Spleen (tissue), 11 donors: ENCODE measurements around the gene POLR2A. TPM values are rescaled to one million over a fixed set of nuclear protein-coding genes. Genes with fewer than 3 reads are reported as not detected.
A peak's percentile ranks its signal among the peaks of the same experiment; 100 is the strongest.

Source experiments
- DNase-seq: peaks from one replicate; pipeline ENCODE4 v3.0.0-alpha.2; 2020
- H3K27ac ChIP-seq, 8 donors: fragments of 200-600 bp; sonication (generic) in 7 of 8; 1 replicate in 4 of 8; 2 replicates in 4 of 8; pipeline versions ENCODE4 v1.5.0 to v1.8.0; 2016 to 2021; ENCODE audit warnings: inconsistent platforms in 4 of 8, mild to moderate bottlenecking in 4 of 8, moderate library complexity in 1 of 8
- H3K27me3 ChIP-seq, 7 donors: fragments of 200-600 bp; sonication (generic) in 6 of 7; replicated peaks in 1 of 7; 1 replicate in 4 of 7; 2 replicates in 3 of 7; pipeline versions ENCODE4 v1.5.0 to v1.8.0; 2016 to 2021; ENCODE audit warnings: inconsistent platforms in 3 of 7, mild to moderate bottlenecking in 1 of 7
- H3K36me3 ChIP-seq, 6 donors: fragments of 200-600 bp; sonication (generic) in 5 of 6; 1 replicate in 4 of 6; 2 replicates in 2 of 6; pipeline versions ENCODE4 v1.5.0 to v1.8.0; 2016 to 2021; ENCODE audit warnings: inconsistent platforms in 2 of 6
- H3K4me1 ChIP-seq, 6 donors: fragments of 200-600 bp; sonication (generic) in 5 of 6; 1 replicate in 3 of 6; 2 replicates in 3 of 6; pipeline versions ENCODE4 v1.5.0 to v1.8.0; 2016 to 2021; ENCODE audit warnings: inconsistent platforms in 3 of 6
- H3K4me3 ChIP-seq, 8 donors: fragments of 200-600 bp; sonication (generic) in 7 of 8; 1 replicate in 4 of 8; 2 replicates in 4 of 8; pipeline versions ENCODE4 v1.5.0 to v1.8.0; 2016 to 2021; ENCODE audit warnings: inconsistent platforms in 4 of 8, mild to moderate bottlenecking in 4 of 8, moderate library complexity in 2 of 8
- H3K9me3 ChIP-seq, 8 donors: fragments of 200-600 bp; sonication (generic) in 7 of 8; 1 replicate in 4 of 8; 2 replicates in 4 of 8; pipeline versions ENCODE4 v1.5.0 to v1.8.0; 2016 to 2021; ENCODE audit warnings: inconsistent platforms in 4 of 8
- POLR2A ChIP-seq, 3 donors: fragments of 450-650 bp; IDR thresholded peaks; one replicate each; pipeline ENCODE4 v1.5.1; 2017; ENCODE audit warnings: antibody characterized with exemption in 3 of 3, mild to moderate bottlenecking in 1 of 3
- POLR2AphosphoS5 ChIP-seq, 3 donors: sonication (generic); formaldehyde crosslinking; IDR thresholded peaks; one replicate each; pipeline ENCODE4 v1.5.1; 2017; ENCODE audit warnings: antibody characterized with exemption in 3 of 3
- WGBS, 5 donors: extraction: QIAGEN DNeasy Blood & Tissue Kit in 3 of 5; methylation state at CpG; one replicate each; pipeline versions ENCODE4 v1.1.5 to v1.1.7; 2013 to 2018; 5-methylcytosine and 5-hydroxymethylcytosine counted together
- intact Hi-C: fragments of 100-400 bp; cut with DNase I; formaldehyde crosslinking; loops from one replicate; pipeline ENCODE4 v1.15.0; 2023; ENCODE audit warnings: low total_unique reads
- polyA plus RNA-seq, 3 donors: library from polyadenylated mRNA; stranded (reverse); fragments of 200-250 nt; gene quantifications; one replicate each; pipeline ENCODE4 v1.2.1, GENCODE V29; 2013
- total RNA-seq, 7 donors: library from RNA; depleted of rRNA in 3 of 7; stranded (reverse); fragments of >200 nt in 3 of 7; fragmentation: NEBNext Ultra II Directional in 4 of 7; extraction: Animal tissue kit (Norgen Biotek cat#: 25700) in 4 of 7; gene quantifications; one replicate each; pipeline versions ENCODE4 v1.1.0 to v1.2.1, GENCODE V29; 2016 to 2021
- TF ChIP-seq, protein P1 (sequence below), 11 experiments: fragments of 200-600 bp in 7 of 11; fragments of 450-650 bp in 4 of 11; sonication (generic) in 4 of 11; IDR thresholded peaks in 8 of 11; conservative IDR thresholded peaks in 3 of 11; 1 replicate in 7 of 11; 2 replicates in 4 of 11; pipeline versions ENCODE4 v1.4.0 to v1.8.0; 2016 to 2021; ENCODE audit warnings: antibody characterized with exemption in 11 of 11, inconsistent platforms in 4 of 11, mild to moderate bottlenecking in 1 of 11
- donor health status: healthy with polysubstance abuse.
- donor health status: DM: no; HTN: no; CAD: no; lungs with moderate emphysema.
- donor health status: DM: no; HTN: no; CAD: no.
- donor health status: Bipolar disorder and iron deficiency.
- donor health status: healthy.
- donor health status: DM: no; HTN: no; CAD: no.
- donor health status: DM: yes; HTN: yes; CAD: no.

Gene POLR2A
- total and polyA plus RNA-seq, 10 donors, result 8.2 to 196 (median 141) TPM

- H3K27me3 ChIP-seq, result peaks cover 0 to 87% (median 49%) of the 10 kb centered on the region in 7 donors
- no peak overlapping the region for H3K4me3 ChIP-seq
- WGBS, 5 donors, result 91 to 100% (median 93%) methylated on average over 1 to 2 of the region's 2 CpGs
- no peaks in the 10 kb centered on the region for H3K36me3 ChIP-seq
- H3K9me3 ChIP-seq, result no peaks in the 10 kb centered on the region
- intact Hi-C loops, result no loop called here
- TF ChIP-seq POLR2A (IDR thresholded peaks at IDR 0.05) (no peak), POLR2AphosphoS5 (IDR thresholded peaks at IDR 0.05) (no peak)
- TF ChIP-seq, protein P1, sequence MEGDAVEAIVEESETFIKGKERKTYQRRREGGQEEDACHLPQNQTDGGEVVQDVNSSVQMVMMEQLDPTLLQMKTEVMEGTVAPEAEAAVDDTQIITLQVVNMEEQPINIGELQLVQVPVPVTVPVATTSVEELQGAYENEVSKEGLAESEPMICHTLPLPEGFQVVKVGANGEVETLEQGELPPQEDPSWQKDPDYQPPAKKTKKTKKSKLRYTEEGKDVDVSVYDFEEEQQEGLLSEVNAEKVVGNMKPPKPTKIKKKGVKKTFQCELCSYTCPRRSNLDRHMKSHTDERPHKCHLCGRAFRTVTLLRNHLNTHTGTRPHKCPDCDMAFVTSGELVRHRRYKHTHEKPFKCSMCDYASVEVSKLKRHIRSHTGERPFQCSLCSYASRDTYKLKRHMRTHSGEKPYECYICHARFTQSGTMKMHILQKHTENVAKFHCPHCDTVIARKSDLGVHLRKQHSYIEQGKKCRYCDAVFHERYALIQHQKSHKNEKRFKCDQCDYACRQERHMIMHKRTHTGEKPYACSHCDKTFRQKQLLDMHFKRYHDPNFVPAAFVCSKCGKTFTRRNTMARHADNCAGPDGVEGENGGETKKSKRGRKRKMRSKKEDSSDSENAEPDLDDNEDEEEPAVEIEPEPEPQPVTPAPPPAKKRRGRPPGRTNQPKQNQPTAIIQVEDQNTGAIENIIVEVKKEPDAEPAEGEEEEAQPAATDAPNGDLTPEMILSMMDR (IDR thresholded peaks at IDR 0.05 in 8 of 11, conservative IDR thresholded peaks at IDR 0.05 in 3 of 11), result no peak
- peaks cover 26 to 71% (median 59%) of the 10 kb centered on the region in 6 donors for H3K4me1 ChIP-seq
- no peak for DNase-seq
- no peak overlapping the region for H3K27ac ChIP-seq
These were observed 42.0 kb upstream of the POLR2A start for GRCh38 chr17:7442142-7442541.

DNA sequence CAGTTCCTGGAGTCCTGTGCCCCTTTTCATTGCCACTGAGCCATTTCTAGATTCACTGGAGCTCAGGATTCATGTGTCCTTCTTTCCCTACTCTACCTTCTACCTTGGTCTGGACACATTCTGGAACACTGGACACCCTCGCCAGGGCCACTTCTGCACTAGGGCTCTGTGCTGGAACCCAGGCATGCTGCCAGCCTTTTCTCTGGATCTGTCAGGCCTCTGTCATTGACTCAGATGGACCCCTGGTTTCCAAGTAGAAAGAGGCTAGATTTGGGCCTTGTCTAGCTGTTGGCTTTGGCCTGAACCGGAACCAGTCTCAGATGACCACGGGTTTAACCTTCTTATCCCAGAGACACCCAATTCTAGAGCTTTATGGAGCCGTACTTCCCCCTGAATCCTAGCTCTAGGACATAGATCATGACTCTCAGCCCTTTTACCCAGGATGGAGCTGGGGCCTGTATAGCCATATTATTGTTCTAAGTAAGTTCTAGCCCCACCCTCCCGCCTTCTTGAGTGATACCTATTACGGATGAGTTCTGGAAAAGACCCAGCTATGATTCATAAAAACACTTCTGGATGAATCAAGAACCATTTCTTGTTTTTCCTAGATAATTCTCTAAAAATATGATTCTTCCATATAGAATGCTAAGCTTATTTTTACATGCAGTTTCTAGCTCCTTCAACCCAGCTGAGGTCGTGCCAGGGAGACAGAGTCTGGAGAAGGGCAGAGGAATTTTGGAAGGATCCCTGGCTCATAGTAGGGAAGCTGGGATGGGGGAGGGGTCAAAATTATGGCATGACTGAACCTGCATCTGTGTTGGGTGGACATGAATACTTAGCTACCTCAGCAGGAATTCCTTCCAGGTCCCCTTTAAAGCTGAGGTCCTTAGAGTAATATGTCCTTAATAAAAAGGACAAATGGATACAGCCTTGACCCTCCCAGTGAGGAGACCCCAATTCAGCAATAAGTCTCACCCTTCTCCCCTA, 40.4 kb upstream of the POLR2A start:
- peaks cover 0 to 84% (median 46%) of the 10 kb centered on the region in 7 donors for H3K27me3 ChIP-seq
- H3K27ac ChIP-seq, result no peak overlapping the region
- intact Hi-C loops, result no loop called here
- TF ChIP-seq, protein P1 (IDR thresholded peaks at IDR 0.05 in 8 of 11, conservative IDR thresholded peaks at IDR 0.05 in 3 of 11), result no peak
- TF ChIP-seq POLR2A (IDR thresholded peaks at IDR 0.05) (no peak), POLR2AphosphoS5 (IDR thresholded peaks at IDR 0.05) (no peak)
- 75 to 90% (median 86%) methylated on average over 7 of the region's 7 CpGs for WGBS, 5 donors
- peaks cover 21 to 56% (median 43%) of the 10 kb centered on the region in 6 donors for H3K4me1 ChIP-seq
- H3K9me3 ChIP-seq, result no peaks in the 10 kb centered on the region
- H3K36me3 ChIP-seq, result no peaks in the 10 kb centered on the region
- DNase-seq, result no peak
- no peak overlapping the region for H3K4me3 ChIP-seq

GRCh38 chr17:7444682-7445618, 39.2 kb upstream of the POLR2A start, which contains the start of gene CHRNB1:
CHRNB1 (plus strand) TSS chr17:7445061; CDS start chr17:7445128, 67 bp downstream.
- Histone ChIP-seq H3K36me3 (no peaks in the 10 kb centered on the region), H3K4me1 (peaks cover 12 to 45% (median 32%) of the 10 kb centered on the region in 6 donors), H3K9me3 (no peaks in the 10 kb centered on the region), H3K27me3 (peaks cover 0 to 72% (median 35%) of the 10 kb centered on the region in 7 donors), H3K4me3 (peak within 1 kb of the TSS; percentile 8 to 67 (median 38)), H3K27ac (peak within 1 kb of the TSS in 5 of 8 donors; percentile 23 to 58 (median 37))
- TF ChIP-seq, protein P1 (IDR thresholded peaks at IDR 0.05 in 8 of 11, conservative IDR thresholded peaks at IDR 0.05 in 3 of 11), result peak in 1 of 11 experiments; percentile 21
- peak; percentile 40 to 79 (median 75) for TF ChIP-seq POLR2AphosphoS5 (IDR thresholded peaks at IDR 0.05)
- no peak for TF ChIP-seq POLR2A (IDR thresholded peaks at IDR 0.05)
- DNase-seq, result peak; percentile 92
- intact Hi-C loops, result no loop called here
- 2 to 5% (median 4%) methylated on average over 15 to 51 of the region's 51 CpGs for WGBS, 5 donors
